SK-N-SH (cell line): ENCODE results near the gene PCDHGA1. TPM values are rescaled to one million over a fixed set of nuclear protein-coding genes. Genes with fewer than 3 reads are reported as not detected.

Experiments used
- CTCF ChIA-PET: fragments of 300-600, 350-600 bp; formaldehyde crosslinking; extraction: SDS; loops from one replicate; lab custom pipeline; 2021; lab: Yijun Ruan, JAX
- POLR2A ChIA-PET: fragments of 350-600 bp; sonication (Branson Sonifier 250); formaldehyde crosslinking; extraction: SDS; loops from one replicate; lab custom pipeline; 2020; ENCODE audit warnings: antibody characterized with exemption, inconsistent platforms; lab: Yijun Ruan, JAX
- DNase-seq: peaks from one replicate; pipeline ENCODE4 v3.0.0; 2012
- H2AFZ ChIP-seq: fragments of 200-600 bp; sonication (generic); 2 replicates; pipeline ENCODE4 v1.8.1; 2016; ENCODE audit warnings: antibody characterized with exemption, mild to moderate bottlenecking, low read depth
- H3F3A ChIP-seq: fragments of 200-600 bp; sonication (generic); replicated peaks from 2 replicates; pipeline ENCODE3; 2016; ENCODE audit warnings: antibody characterized with exemption, mild to moderate bottlenecking; ENCODE audit not compliant: insufficient read depth
- H3K27ac ChIP-seq, 2 experiments: fragments of 200-500 bp in 1 of 2; fragments of 200-600 bp in 1 of 2; sonication (Bioruptor generic) in 1 of 2; sonication (generic), shearing (Covaris generic) in 1 of 2; 2 replicates each; pipeline versions ENCODE4 v1.5.1 to v1.6.1; 2014 to 2016; ENCODE audit warnings: low read depth in 2 of 2, inconsistent platforms in 1 of 2, low read length in 1 of 2, mild to moderate bottlenecking in 1 of 2, mixed read lengths in 1 of 2
- H3K27me3 ChIP-seq: fragments of 200-600 bp; sonication (generic), shearing (Covaris generic); 2 replicates; pipeline ENCODE4 v1.6.1; 2016; ENCODE audit warnings: mixed run types; ENCODE audit not compliant: insufficient read depth
- H3K36me3 ChIP-seq, 2 experiments: fragments of 200-500 bp in 1 of 2; fragments of 200-600 bp in 1 of 2; sonication (Bioruptor generic) in 1 of 2; sonication (generic) in 1 of 2; replicated peaks in 1 of 2; 2 replicates each; pipeline versions ENCODE3 to v1.5.1; 2014 to 2016; ENCODE audit warnings: low read length in 1 of 2, mild to moderate bottlenecking in 1 of 2; ENCODE audit not compliant: insufficient read depth in 2 of 2, control insufficient read depth in 1 of 2
- H3K4me1 ChIP-seq, 2 experiments: fragments of 200-500 bp in 1 of 2; fragments of 200-600 bp in 1 of 2; sonication (Bioruptor generic) in 1 of 2; sonication (generic), shearing (Covaris generic) in 1 of 2; 2 replicates each; pipeline versions ENCODE4 v1.5.1 to v1.6.1; 2014 to 2016; ENCODE audit warnings: low read depth in 1 of 2, low read length in 1 of 2, mixed run types in 1 of 2; ENCODE audit not compliant: insufficient read depth in 2 of 2, control insufficient read depth in 1 of 2
- H3K4me2 ChIP-seq: fragments of 200-600 bp; sonication (generic), shearing (Covaris generic); 2 replicates; pipeline ENCODE4 v1.6.1; 2017; ENCODE audit warnings: mixed run types
- H3K4me3 ChIP-seq, 2 experiments: fragments of 200-500 bp in 1 of 2; fragments of 200-600 bp in 1 of 2; sonication (Bioruptor generic) in 1 of 2; sonication (generic), shearing (Covaris generic) in 1 of 2; 2 replicates each; pipeline versions ENCODE4 v1.5.1 to v1.8.1; 2014 to 2016; ENCODE audit warnings: low read depth in 2 of 2, inconsistent platforms in 1 of 2, low read length in 1 of 2, mild to moderate bottlenecking in 1 of 2, mixed read lengths in 1 of 2, moderate library complexity in 1 of 2
- H3K79me2 ChIP-seq: fragments of 200-600 bp; sonication (generic); 2 replicates; pipeline ENCODE4 v1.8.1; 2017; ENCODE audit warnings: mild to moderate bottlenecking; ENCODE audit not compliant: insufficient read depth
- H3K9ac ChIP-seq: fragments of 200-600 bp; sonication (generic); 2 replicates; pipeline ENCODE4 v1.6.1; 2017; ENCODE audit warnings: mixed run types
- H3K9me2 ChIP-seq: fragments of 200-600 bp; sonication (generic); 2 replicates; pipeline ENCODE4 v1.6.1; 2017; ENCODE audit warnings: mixed run types
- H3K9me3 ChIP-seq: fragments of 200-600 bp; sonication (generic); 2 replicates; pipeline ENCODE4 v1.6.1; 2017; ENCODE audit warnings: mixed run types, mild to moderate bottlenecking, moderate library complexity
- H4K20me1 ChIP-seq: fragments of 200-600 bp; sonication (generic); 2 replicates; pipeline ENCODE4 v1.6.1; 2017; ENCODE audit warnings: mild to moderate bottlenecking, mixed run types; ENCODE audit not compliant: insufficient read depth
- MXI1 ChIP-seq: IDR thresholded peaks from 2 replicates; pipeline ENCODE4 v1.6.1; 2012; ENCODE audit warnings: mild to moderate bottlenecking, low read depth, low read length, improper control_type of control experiment
- NFIC ChIP-seq: IDR thresholded peaks from 2 replicates; pipeline ENCODE4 v1.4.0; 2012; ENCODE audit warnings: borderline replicate concordance
- RCOR1 ChIP-seq: fragments of 150-350 bp; IDR thresholded peaks from 2 replicates; pipeline ENCODE4 v1.6.1; 2017; ENCODE audit warnings: antibody characterized with exemption, low read length
- RFX5 ChIP-seq: IDR thresholded peaks from 2 replicates; pipeline ENCODE4 v1.6.1; 2012; ENCODE audit warnings: mild to moderate bottlenecking, improper control_type of control experiment, low read length
- SMC3 ChIP-seq: IDR thresholded peaks from 2 replicates; pipeline ENCODE4 v1.6.1; 2012; ENCODE audit warnings: low read depth, low read length, improper control_type of control experiment
- WGBS: methylation state at CpG from one replicate; pipeline ENCODE4 v1.1.6; 2017; ENCODE audit warnings: low lambda C conversion rate; 5-methylcytosine and 5-hydroxymethylcytosine counted together
- polyA plus RNA-seq, 3 experiments: library from polyadenylated mRNA; depleted of rRNA; stranded (reverse); fragments of >200 nt; gene quantifications; 2 replicates each; pipeline ENCODE4 v1.2.3, GENCODE V29; 2012
- TF ChIP-seq, protein P1 (sequence below): IDR thresholded peaks from 2 replicates; pipeline ENCODE4 v1.6.1; 2012; ENCODE audit warnings: mild to moderate bottlenecking, low read depth, low read length, moderate library complexity
- TF ChIP-seq, protein P2 (sequence below): fragments of 200-600 bp; sonication (generic); IDR thresholded peaks from 2 replicates; pipeline ENCODE4 v1.6.1; 2017; ENCODE audit warnings: antibody characterized with exemption, mild to moderate bottlenecking, moderate library complexity
- TF ChIP-seq, protein P3 (sequence below): IDR thresholded peaks from 2 replicates; pipeline ENCODE4 v1.4.0; 2012; ENCODE audit warnings: low read depth, borderline replicate concordance

The PCDHGA1 gene
- polyA plus RNA-seq, 1 of the 3 experiments (the other 2 are of a cell fraction): 1.2 TPM

DNA sequence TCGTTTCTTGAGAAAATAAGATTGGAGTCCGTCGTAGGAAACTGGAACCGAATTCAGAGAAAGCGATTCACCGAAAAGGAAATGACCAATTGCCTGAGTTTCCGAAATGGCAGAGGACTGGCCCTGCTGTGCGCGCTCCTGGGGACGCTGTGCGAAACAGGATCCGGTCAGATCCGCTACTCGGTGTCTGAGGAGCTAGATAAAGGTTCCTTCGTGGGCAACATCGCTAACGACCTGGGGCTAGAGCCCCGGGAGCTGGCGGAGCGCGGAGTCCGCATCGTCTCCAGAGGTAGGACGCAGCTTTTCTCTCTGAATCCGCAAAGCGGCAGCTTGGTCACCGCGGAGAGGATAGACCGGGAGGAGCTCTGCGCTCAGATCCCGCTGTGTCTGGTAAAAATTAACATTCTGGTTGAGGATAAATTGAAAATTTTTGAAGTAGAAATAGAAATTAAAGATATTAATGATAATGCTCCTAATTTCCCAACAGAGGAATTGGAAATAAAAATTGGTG lies 13.7 kb downstream of the PCDHGA1 start:
- no peak overlapping the region for H3K4me2 ChIP-seq
- no peak for DNase-seq

More for the DNA sequence above, 13.7 kb downstream of the PCDHGA1 start:
- H3K27ac ChIP-seq: no peak overlapping the region
- peak overlapping the region; percentile 50; the same call in 1 of the 2 replicates for H2AFZ ChIP-seq
- no peaks in the 10 kb centered on the region for H3K9me3 ChIP-seq
- no peaks in the 10 kb centered on the region for H3F3A ChIP-seq
- no peaks in the 10 kb centered on the region for H4K20me1 ChIP-seq
- CTCF ChIA-PET: interaction anchor here (0.7 to 2.0 kb wide), 5 partner anchors 14 to 220 kb away, joined by 3 to 8 read pairs (median 3); partner anchors contain the start of genes PCDHGA1, PCDHGA7 and PCDHGB7
- TF ChIP-seq, protein P1, sequence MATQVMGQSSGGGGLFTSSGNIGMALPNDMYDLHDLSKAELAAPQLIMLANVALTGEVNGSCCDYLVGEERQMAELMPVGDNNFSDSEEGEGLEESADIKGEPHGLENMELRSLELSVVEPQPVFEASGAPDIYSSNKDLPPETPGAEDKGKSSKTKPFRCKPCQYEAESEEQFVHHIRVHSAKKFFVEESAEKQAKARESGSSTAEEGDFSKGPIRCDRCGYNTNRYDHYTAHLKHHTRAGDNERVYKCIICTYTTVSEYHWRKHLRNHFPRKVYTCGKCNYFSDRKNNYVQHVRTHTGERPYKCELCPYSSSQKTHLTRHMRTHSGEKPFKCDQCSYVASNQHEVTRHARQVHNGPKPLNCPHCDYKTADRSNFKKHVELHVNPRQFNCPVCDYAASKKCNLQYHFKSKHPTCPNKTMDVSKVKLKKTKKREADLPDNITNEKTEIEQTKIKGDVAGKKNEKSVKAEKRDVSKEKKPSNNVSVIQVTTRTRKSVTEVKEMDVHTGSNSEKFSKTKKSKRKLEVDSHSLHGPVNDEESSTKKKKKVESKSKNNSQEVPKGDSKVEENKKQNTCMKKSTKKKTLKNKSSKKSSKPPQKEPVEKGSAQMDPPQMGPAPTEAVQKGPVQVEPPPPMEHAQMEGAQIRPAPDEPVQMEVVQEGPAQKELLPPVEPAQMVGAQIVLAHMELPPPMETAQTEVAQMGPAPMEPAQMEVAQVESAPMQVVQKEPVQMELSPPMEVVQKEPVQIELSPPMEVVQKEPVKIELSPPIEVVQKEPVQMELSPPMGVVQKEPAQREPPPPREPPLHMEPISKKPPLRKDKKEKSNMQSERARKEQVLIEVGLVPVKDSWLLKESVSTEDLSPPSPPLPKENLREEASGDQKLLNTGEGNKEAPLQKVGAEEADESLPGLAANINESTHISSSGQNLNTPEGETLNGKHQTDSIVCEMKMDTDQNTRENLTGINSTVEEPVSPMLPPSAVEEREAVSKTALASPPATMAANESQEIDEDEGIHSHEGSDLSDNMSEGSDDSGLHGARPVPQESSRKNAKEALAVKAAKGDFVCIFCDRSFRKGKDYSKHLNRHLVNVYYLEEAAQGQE: no peak
- TF ChIP-seq MXI1 (no peak), RFX5 (no peak), NFIC (no peak), RCOR1 (no peak), SMC3 (no peak)
- TF ChIP-seq, protein P2, sequence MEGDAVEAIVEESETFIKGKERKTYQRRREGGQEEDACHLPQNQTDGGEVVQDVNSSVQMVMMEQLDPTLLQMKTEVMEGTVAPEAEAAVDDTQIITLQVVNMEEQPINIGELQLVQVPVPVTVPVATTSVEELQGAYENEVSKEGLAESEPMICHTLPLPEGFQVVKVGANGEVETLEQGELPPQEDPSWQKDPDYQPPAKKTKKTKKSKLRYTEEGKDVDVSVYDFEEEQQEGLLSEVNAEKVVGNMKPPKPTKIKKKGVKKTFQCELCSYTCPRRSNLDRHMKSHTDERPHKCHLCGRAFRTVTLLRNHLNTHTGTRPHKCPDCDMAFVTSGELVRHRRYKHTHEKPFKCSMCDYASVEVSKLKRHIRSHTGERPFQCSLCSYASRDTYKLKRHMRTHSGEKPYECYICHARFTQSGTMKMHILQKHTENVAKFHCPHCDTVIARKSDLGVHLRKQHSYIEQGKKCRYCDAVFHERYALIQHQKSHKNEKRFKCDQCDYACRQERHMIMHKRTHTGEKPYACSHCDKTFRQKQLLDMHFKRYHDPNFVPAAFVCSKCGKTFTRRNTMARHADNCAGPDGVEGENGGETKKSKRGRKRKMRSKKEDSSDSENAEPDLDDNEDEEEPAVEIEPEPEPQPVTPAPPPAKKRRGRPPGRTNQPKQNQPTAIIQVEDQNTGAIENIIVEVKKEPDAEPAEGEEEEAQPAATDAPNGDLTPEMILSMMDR: 0 out of 2 replicates have a peak, but pooled peaks have one; percentile 4
- TF ChIP-seq, protein P3, sequence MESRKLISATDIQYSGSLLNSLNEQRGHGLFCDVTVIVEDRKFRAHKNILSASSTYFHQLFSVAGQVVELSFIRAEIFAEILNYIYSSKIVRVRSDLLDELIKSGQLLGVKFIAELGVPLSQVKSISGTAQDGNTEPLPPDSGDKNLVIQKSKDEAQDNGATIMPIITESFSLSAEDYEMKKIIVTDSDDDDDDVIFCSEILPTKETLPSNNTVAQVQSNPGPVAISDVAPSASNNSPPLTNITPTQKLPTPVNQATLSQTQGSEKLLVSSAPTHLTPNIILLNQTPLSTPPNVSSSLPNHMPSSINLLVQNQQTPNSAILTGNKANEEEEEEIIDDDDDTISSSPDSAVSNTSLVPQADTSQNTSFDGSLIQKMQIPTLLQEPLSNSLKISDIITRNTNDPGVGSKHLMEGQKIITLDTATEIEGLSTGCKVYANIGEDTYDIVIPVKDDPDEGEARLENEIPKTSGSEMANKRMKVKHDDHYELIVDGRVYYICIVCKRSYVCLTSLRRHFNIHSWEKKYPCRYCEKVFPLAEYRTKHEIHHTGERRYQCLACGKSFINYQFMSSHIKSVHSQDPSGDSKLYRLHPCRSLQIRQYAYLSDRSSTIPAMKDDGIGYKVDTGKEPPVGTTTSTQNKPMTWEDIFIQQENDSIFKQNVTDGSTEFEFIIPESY: no peak
- no peaks in the 10 kb centered on the region for H3K27me3 ChIP-seq
- no peak overlapping the region for H3K9ac ChIP-seq
- POLR2A ChIA-PET: no interaction called here
- no peak overlapping the region; a peak in 1 of 4 replicates for H3K4me3 ChIP-seq
- H3K79me2 ChIP-seq: no peaks in the 10 kb centered on the region
- no peaks in the 10 kb centered on the region for H3K4me1 ChIP-seq
- 64% methylated on average over 31 of the region's 31 CpGs for WGBS
- H3K9me2 ChIP-seq: no peaks in the 10 kb centered on the region
- H3K36me3 ChIP-seq: no peaks in the 10 kb centered on the region
